Measurements from ENCODE around the gene PLEKHG4. TPM values are rescaled to one million over a fixed set of nuclear protein-coding genes. Genes with fewer than 3 reads are reported as not detected.

Gene PLEKHG4
- total RNA-seq, 2 donors from 2014 or later, result 21.8 to 29.6 TPM

DNA sequence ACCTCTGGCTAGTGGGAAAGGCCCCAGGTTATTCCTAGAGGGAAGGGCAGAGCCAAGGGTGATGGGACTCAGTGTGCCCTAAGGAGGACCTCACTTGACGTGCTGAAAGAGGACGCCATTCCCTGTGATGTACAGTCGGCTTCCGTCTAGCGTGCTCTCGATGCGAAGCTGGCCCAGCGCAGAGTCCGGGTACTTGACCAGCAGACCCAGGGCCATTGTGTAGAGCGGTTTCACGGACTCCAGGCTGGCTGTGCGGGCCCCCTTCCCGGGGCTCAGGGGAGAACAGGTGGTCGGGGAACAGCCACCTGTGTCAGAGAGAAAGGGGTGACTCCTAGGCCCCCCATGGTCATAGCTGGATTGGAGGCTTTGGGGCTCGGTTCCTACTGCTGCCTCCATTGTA is 19.9 kb downstream of the PLEKHG4 start:
- no peak for TF ChIP-seq POLR2A (IDR thresholded peaks at IDR 0.05)
- TF ChIP-seq, protein P1, sequence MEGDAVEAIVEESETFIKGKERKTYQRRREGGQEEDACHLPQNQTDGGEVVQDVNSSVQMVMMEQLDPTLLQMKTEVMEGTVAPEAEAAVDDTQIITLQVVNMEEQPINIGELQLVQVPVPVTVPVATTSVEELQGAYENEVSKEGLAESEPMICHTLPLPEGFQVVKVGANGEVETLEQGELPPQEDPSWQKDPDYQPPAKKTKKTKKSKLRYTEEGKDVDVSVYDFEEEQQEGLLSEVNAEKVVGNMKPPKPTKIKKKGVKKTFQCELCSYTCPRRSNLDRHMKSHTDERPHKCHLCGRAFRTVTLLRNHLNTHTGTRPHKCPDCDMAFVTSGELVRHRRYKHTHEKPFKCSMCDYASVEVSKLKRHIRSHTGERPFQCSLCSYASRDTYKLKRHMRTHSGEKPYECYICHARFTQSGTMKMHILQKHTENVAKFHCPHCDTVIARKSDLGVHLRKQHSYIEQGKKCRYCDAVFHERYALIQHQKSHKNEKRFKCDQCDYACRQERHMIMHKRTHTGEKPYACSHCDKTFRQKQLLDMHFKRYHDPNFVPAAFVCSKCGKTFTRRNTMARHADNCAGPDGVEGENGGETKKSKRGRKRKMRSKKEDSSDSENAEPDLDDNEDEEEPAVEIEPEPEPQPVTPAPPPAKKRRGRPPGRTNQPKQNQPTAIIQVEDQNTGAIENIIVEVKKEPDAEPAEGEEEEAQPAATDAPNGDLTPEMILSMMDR (IDR thresholded peaks at IDR 0.05), result no peak
- WGBS, 2 donors, result 91 to 94% methylated on average over 14 to 15 of the region's 15 CpGs
- H3K9me3 ChIP-seq, result no peaks in the 10 kb centered on the region
- H3K4me1 ChIP-seq, result no peaks in the 10 kb centered on the region
- DNase-seq (no peak), ATAC-seq (no peak)
- H3K27ac ChIP-seq, result no peak overlapping the region
- intact Hi-C loops (cut with DNase I), result no loop called here
- no peaks in the 10 kb centered on the region for H3K27me3 ChIP-seq
- no peaks in the 10 kb centered on the region for H3K36me3 ChIP-seq (replicated peaks in 1 of 2; ENCODE audit: insufficient read depth in 1 of 2, low read depth in 2 of 2)
- H3K4me3 ChIP-seq, result no peak overlapping the region

DNA sequence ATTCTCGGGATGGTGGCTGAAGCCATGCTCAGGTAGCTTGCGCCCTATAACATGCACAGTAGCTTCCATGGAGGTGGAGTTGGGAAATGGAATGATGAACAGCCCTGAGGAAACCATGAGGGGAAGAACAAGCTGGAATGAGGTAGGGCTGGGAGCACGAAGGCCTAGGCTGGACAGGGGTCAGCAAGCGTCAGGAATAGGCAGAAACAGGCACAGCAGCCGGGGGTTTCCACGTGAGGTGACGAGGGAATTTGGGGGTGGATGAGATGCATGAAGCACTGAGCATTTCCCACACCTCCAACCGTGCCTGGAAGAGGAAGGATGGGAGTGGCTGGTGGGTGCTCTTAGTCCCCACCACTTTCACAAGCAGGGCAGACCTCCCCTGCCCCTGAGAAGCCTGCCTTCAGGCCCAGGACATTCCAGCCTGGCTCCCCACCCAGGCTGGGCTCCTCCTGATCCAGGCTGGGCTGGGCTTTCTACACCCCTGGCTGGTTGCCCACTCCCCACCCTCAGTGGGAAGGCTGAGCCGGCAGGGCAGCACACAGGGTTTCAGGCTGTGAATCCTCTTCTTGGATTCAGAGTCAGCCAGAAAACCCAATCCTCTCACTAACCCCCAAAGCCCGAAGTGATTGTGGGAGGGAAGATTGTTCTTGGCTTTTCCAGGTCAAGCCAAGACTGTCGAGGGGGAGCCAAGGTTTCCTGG is 21.9 kb downstream of the PLEKHG4 start:
- 78 to 86% methylated on average over 10 to 11 of the region's 11 CpGs for WGBS, 2 donors
- ATAC-seq (no peak), DNase-seq (no peak)
- no peaks in the 10 kb centered on the region for H3K4me1 ChIP-seq
- no peak for TF ChIP-seq POLR2A (IDR thresholded peaks at IDR 0.05)
- TF ChIP-seq, protein P1 (IDR thresholded peaks at IDR 0.05), result no peak
- H3K27ac ChIP-seq, result no peak overlapping the region
- intact Hi-C loops (cut with DNase I), result no loop called here
- H3K4me3 ChIP-seq, result no peak overlapping the region
- H3K9me3 ChIP-seq, result no peaks in the 10 kb centered on the region
- H3K27me3 ChIP-seq, result no peaks in the 10 kb centered on the region
- H3K36me3 ChIP-seq (replicated peaks in 1 of 2; ENCODE audit: insufficient read depth in 1 of 2, low read depth in 2 of 2), result no peaks in the 10 kb centered on the region

DNA sequence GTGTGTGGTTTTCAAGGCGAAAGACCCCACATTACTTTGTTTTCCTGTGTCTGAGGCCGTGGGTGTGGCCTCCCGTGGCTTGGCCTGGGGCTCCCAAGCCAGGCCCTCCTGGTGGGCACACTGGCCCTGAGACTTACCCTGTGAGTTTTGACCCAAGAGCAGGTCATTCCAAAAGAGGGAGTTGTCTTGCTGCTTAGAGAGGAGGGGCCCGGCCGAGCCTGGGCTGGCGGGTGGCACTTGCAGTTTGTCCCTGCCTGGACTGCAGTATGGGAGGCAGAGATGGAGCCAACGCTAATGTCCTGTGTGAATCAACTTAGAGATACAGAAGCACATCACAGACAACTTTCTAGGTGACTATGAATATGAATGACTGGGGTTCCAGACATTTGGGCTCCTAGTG is 22.7 kb downstream of the PLEKHG4 start:
- Histone ChIP-seq H3K27ac (no peak overlapping the region), H3K9me3 (no peaks in the 10 kb centered on the region), H3K27me3 (no peaks in the 10 kb centered on the region), H3K36me3 (replicated peaks in 1 of 2; ENCODE audit: insufficient read depth in 1 of 2, low read depth in 2 of 2) (no peaks in the 10 kb centered on the region), H3K4me3 (no peak overlapping the region), H3K4me1 (no peaks in the 10 kb centered on the region)
- ATAC-seq (no peak), DNase-seq (no peak)
- WGBS, 2 donors, result 73% methylated on average over 7 of the region's 7 CpGs; no CpG with 5 or more reads in 1 of the 2 donors
- intact Hi-C loops (cut with DNase I), result no loop called here
- TF ChIP-seq POLR2A (IDR thresholded peaks at IDR 0.05), result no peak
- TF ChIP-seq, protein P1 (IDR thresholded peaks at IDR 0.05), result no peak

DNA sequence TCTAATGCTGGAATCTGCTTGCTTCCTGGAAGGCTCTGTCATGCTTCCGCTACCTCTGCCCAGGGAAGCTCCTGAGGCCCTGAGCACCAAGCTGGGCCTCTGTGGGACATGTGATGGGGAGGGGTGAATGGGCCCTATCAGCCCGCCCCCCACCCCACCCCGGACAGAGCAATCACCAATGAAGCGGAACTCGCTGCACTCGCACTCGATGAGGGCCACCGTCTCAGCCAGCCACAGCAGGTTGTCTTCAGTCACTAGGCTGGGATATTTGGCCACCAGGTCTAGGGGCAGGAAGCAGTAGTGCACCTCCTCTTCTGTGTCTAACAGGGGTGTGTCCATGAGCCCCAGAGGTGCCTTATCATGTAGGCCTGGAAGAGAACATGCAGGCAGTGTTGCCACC is 23.6 kb downstream of the PLEKHG4 start:
- WGBS, 2 donors, result 68% methylated on average over 8 of the region's 8 CpGs; no CpG with 5 or more reads in 1 of the 2 donors
- Histone ChIP-seq H3K4me3 (no peak overlapping the region), H3K27me3 (no peaks in the 10 kb centered on the region), H3K27ac (no peak overlapping the region), H3K36me3 (replicated peaks in 1 of 2; ENCODE audit: insufficient read depth in 1 of 2, low read depth in 2 of 2) (no peaks in the 10 kb centered on the region), H3K4me1 (no peaks in the 10 kb centered on the region), H3K9me3 (no peaks in the 10 kb centered on the region)
- intact Hi-C loops (cut with DNase I), result no loop called here
- DNase-seq, result no peak
- no peak for ATAC-seq
- TF ChIP-seq, protein P1 (IDR thresholded peaks at IDR 0.05), result no peak
- TF ChIP-seq POLR2A (IDR thresholded peaks at IDR 0.05), result no peak

DNA sequence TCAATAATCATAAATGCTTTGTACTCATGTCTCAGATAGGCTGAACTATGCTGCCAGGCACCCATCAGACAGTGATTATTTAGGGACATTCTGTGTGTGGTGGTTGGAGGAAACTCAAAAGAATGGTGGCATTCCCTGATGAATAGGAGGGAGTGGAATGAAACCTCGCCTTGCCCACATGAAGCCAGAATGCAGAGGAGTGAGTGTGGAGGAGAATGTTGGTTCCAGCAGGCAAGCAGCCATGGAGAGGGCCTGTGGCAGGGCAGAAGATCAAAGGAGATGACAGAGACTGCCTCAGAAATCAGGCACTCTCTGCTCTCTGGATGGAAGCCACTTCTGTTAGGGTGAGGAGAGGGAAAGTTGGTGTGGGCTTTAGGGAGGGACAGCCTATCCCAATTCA is 24.7 kb downstream of the PLEKHG4 start:
- ATAC-seq (no peak), DNase-seq (no peak)
- no peak for TF ChIP-seq POLR2A (IDR thresholded peaks at IDR 0.05)
- TF ChIP-seq, protein P1 (IDR thresholded peaks at IDR 0.05), result no peak
- no peaks in the 10 kb centered on the region for H3K9me3 ChIP-seq
- WGBS, 2 donors, result 83 to 93% methylated on average over 1 of the region's 1 CpG
- H3K4me3 ChIP-seq, result no peak overlapping the region
- no peaks in the 10 kb centered on the region for H3K36me3 ChIP-seq (replicated peaks in 1 of 2; ENCODE audit: insufficient read depth in 1 of 2, low read depth in 2 of 2)
- no peaks in the 10 kb centered on the region for H3K27me3 ChIP-seq
- intact Hi-C loops (cut with DNase I), result no loop called here
- no peaks in the 10 kb centered on the region for H3K4me1 ChIP-seq
- H3K27ac ChIP-seq, result no peak overlapping the region
